Measurements from ENCODE around the gene SMCHD1.
"Not testable (repeated sequence)": the region's sequence is repeated elsewhere in the genome, so short reads cannot be mapped to it uniquely, and the experiment has no call there.

SMCHD1 gene

GRCh38 chr18:2716394-2717326, 61.1 kb downstream of the SMCHD1 start:
- DNase-seq (ENCODE audit: low read depth) = no peak

DNA sequence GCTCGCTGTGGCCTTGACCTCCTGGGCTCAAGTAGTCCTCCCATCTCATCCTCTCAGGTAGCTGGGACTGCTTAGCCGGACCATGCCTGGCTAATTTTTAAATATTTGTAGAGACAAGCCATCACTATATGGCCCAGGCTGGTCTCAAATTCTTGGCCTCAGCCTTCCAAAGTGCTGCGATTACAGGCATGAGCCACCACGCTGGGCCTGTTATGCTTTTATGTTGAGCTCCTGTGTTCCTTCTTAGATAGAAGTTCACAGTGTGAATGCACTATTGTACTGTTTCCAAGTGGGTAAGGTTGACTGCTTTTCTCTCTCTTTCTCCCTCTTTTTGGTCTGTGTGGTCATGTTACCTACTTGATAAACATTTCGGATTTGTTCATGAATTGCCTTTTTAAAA, 61.9 kb downstream of the SMCHD1 start:
- no peak for DNase-seq (ENCODE audit: low read depth)

DNA sequence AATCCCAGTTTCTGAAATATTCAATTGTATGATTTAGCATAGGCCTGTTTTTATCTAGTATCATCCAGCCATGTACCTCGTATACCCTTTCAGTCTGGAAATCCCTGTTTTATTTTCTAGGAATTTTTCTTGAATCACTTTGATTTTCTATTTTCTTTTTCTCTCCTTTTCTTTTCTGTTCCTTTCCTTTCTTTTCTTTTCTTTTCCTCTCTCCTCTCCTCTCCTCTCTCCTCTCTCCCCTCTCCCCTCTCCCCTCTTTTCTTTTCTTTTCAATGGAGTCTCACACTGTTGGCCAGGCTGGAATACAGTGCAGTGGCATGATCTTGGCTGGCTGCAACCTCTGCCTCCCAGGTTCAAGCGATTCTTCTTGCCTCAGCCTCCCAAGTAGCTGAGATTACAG, 63.5 kb downstream of the SMCHD1 start:
- DNase-seq (ENCODE audit: low read depth) = no peak

DNA sequence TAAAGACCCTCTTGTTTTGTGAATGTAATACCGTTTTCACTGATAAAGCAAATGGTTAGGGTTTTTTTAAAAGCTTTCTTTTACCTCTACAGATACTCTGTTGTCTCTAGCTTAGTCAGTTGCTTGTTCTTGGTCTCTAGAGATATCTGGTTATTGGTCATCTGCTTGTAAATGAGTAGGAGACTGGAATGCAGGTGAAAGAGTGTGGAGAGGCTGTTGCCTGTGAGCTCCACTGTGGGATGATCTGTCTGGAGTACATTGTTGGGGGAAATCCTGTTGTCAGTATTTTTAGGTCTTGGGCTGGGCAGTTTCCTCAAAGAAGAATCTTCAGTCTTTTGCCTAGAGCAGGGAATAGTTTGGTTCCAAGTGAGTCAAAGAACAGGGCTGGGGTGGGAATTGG, 67.7 kb downstream of the SMCHD1 start:
- no peak for DNase-seq (ENCODE audit: low read depth)

GRCh38 chr18:2729757-2730156, 74.2 kb downstream of the SMCHD1 start:
- DNase-seq (ENCODE audit: low read depth) = no peak

GRCh38 chr18:2736823-2737222, 81.3 kb downstream of the SMCHD1 start:
- no peak for DNase-seq (ENCODE audit: low read depth)

DNA sequence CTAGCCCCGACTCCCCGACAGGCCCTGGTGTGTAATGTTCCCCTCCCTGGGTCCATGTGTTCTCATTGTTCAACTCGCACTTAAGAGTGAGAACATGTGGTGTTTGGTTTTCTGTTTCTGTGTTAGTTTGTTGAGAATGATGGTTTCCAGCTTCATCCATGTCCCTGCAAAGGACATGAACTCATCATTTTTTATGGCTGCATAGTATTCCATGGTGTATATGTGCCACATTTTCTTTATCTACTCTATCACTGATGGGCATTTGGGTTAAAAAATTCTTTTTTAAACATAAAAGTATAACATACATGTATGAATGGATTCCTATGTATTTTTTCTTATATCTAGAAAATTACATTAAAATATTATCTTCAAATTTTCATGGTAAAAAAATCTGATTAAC, 84.6 kb downstream of the SMCHD1 start:
- DNase-seq (ENCODE audit: low read depth) = not testable (repeated sequence)

GRCh38 chr18:2746274-2746673, 90.7 kb downstream of the SMCHD1 start:
- no peak for DNase-seq (ENCODE audit: low read depth)

DNA sequence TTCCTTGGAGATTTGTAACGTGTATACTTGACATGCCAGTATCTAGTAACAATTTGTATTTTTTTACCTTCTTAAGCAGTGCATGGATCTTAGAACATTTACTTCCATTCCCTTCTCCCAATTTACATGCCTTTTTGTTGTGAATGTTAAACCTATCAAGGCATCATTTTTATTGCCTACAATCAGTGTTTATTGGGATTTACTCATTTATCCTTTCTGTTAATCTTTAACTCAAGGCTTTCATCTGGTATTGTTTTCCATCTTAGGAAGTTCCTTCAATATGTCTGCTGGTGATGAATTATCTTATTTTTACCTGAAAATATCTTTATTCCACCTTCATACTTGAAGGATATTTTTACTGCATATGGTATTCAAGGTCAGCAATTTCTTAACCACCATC, 102.8 kb downstream of the SMCHD1 start:
- DNase-seq (ENCODE audit: low read depth) = no peak

GRCh38 chr18:2774669-2775068, 119.1 kb downstream of the SMCHD1 start:
- no peak for DNase-seq (ENCODE audit: low read depth)

- DNase-seq (ENCODE audit: low read depth) = no peak
Observed at GRCh38 chr18:2776601-2777000, 121.1 kb downstream of the SMCHD1 start.

- DNase-seq (ENCODE audit: low read depth) = no peak
Observed at GRCh38 chr18:2777241-2777640, 121.7 kb downstream of the SMCHD1 start.

GRCh38 chr18:2780750-2781149, 125.2 kb downstream of the SMCHD1 start:
- no peak for DNase-seq (ENCODE audit: low read depth)

- DNase-seq (ENCODE audit: low read depth) = no peak
Observed at GRCh38 chr18:2787225-2787624, 131.7 kb downstream of the SMCHD1 start.

DNA sequence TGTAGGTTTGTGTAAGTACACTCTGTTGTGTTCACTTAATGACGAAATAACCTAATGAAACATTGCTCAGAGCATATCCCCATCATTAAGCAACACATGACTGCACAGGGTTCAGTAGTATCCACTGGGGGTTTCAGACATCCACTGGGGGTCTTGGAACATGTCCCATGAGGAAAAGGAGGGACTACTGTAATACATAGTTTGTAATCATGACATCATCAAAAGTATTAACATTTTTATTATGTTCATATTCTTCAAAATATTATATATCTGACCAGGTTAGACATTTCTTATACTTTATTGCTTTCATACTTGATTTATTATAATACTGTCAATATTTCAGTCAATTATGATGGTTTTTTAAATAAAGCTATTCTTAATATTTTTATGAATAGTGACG, 136.9 kb downstream of the SMCHD1 start:
- no peak for DNase-seq (ENCODE audit: low read depth)

GRCh38 chr18:2794159-2794558, 138.6 kb downstream of the SMCHD1 start:
- DNase-seq (ENCODE audit: low read depth) = no peak

- no peak for DNase-seq (ENCODE audit: low read depth)
Observed at GRCh38 chr18:2797951-2798350, 142.4 kb downstream of the SMCHD1 start.

GRCh38 chr18:2799369-2799768, 143.8 kb downstream of the SMCHD1 start:
- DNase-seq (ENCODE audit: low read depth) = no peak

DNA sequence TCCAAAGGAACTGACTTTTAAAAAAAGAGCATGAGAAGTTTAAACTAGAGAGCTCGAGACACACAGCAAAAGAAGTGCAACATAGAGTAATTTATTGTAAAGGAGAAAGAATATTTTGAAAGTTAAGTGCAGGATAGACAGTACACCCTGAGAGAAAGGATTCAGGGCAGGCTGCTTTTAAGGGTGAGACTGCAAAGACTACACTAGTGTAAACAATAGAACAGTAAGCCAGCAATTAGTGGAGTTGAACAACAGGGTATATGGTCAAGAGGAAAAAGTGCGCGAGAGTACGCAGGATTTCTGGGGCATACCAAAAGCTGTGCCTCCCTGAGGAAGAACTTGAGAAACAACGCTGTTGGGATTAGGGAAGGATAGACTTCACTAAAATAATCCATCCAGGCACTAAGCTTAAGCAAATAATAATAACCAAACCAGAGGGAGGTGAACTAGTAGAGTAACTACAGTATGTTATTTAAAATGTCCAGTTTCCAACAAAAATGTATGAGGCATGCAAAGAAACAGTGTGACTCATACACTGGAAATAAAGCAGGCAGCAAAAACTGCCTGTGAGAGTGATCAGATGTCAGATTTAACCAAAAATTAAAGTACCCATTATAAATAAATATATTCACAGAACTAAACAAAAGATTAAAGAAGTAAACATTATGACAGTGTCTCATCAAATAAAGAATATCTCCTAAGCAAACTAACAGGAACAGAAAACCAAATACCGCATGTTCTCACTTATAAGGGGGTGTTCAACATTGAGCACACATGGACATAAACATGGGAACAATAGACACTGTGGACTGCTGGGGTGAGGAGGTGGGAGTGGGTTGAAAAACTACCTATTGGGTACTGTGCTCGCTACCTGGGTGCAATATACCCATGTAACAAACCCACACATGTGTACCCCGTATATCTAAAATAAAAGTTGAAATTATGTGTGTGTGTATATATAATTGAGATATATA, 150.7 kb downstream of the SMCHD1 start:
- no peak for DNase-seq (ENCODE audit: low read depth)

GRCh38 chr18:2808640-2809039, 153.1 kb downstream of the SMCHD1 start:
- not testable (repeated sequence) for DNase-seq (ENCODE audit: low read depth)

DNA sequence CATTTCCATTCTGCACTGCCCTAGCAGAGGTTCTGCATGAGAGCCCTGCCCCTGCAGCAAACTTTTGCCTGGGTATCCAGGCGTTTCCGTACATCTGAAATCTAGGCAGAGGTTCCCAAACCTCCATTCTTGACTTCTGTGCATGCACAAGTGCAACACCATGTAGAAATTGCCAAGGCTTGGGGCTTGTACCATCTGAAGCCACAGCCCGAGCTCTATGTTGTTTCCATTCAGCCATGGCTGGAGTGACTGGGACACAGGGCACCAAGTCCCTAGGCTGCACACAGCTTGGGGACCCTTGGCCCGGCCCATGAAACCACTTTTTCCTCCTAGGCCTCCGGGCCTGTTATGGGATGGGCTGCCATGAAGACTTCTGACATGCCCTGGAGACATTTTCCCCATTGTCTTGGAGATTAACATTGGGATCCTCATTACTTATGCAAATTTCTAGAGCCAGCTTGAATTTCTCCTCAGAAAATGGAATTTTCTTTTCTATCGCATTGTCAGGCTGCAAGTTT, 154.2 kb downstream of the SMCHD1 start:
- DNase-seq (ENCODE audit: low read depth) = not testable (repeated sequence)

- no peak for DNase-seq (ENCODE audit: low read depth)
Observed at GRCh38 chr18:2811416-2811815, 155.9 kb downstream of the SMCHD1 start.

DNA sequence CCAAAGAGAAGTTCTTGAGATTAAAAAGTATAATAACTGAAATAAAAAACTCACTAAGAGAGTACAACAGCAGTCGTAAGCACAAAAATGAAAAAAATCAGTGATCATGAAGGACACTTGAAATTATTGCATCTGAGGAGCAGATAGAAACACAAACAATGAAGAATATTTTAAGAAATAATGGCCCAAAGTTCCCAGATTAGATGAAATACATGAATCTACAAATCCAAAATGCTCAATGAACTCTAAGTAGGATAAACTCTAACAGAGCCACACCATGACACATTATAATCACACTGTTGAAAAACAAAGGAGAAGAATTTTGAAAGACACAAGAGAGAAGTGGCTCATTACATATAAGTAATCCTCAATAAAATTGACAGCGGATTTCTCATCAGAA, 159.4 kb downstream of the SMCHD1 start:
- no peak for DNase-seq (ENCODE audit: low read depth)
